SKM-1 (cell line): Measurements from ENCODE around the gene AOPEP.
"Not testable (repeated sequence)": the region's sequence is repeated elsewhere in the genome, so short reads cannot be mapped to it uniquely, and the experiment has no call there.

Source experiments
- DNase-seq: peaks from one replicate; lab custom pipeline; 2025; ENCODE audit not compliant: unreplicated experiment; lab: John Stamatoyannopoulos, UW

AOPEP gene

DNA sequence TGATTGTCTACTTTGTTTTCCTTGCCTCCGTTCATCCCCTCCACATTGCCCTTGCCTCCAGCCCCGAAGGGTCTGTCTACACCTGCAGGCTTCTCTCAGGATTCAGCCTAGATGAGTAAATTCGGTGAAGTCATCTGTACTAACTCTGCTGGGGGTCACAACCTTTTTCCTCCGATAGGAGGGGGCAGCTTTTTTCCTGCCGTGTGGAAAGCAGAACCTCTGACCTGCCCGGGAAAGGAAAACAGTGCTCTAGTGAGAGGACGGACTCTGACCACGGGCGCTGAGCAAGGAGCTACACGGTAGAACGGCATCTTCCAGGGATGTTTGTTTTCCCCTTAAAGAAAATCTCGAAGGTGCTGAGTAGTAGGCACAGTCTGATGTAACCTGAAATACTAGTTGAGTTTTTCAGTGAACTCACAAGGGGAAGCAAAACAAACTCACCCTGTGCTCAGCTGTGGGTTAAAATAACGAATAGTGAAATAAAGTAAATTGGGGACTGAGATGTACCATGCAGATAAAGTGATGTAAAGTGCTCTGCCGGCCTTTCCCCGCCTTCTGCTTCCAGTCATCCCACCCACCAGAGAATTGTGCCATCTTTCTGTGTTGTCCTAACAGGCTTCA is 281.8 kb downstream of the AOPEP start:
- no peak for DNase-seq

- no peak for DNase-seq
Observed at GRCh38 chr9:95009459-95009858, 283.0 kb downstream of the AOPEP start.

- no peak for DNase-seq
Observed at GRCh38 chr9:95010431-95010838, 283.9 kb downstream of the AOPEP start.

- no peak for DNase-seq
Observed at GRCh38 chr9:95012035-95012708, 285.7 kb downstream of the AOPEP start.

DNA sequence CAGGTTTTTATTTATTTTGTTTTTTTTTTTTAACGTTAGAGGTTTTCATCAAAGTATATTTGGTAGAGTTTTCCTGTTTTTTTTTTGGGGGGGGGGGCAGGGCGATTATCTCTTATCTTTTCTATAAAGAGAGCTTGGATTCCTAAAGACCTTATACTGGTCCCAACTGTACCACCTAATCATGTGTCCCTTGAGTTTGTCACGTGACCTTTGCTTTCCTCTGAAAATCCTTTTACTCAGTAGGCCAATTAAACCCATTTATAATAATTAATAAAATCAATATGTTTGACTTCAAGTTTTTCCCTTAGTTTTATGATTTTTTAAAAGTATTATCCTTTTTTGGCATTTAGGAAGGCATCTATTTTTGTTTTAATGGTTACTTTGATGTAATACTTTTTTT is 286.4 kb downstream of the AOPEP start:
- DNase-seq: no peak

DNA sequence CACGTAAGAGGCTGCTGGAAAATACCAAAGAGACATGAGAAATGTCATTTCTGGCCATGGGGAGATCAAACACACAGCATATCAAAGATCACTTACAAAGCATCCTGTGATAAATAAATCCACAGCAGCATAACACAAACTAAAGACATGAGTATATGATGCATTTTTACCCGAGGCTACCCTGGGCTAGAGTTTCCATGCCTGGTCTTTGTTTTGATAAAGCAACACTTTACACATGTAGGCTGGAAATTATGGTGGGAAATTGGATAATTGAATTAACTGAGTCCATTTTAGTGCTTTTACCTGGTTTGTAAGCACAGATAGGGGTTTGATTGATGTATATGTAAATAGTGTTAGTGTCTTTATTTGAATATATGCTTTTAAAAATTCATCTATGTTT is 288.4 kb downstream of the AOPEP start:
- no peak for DNase-seq

DNA sequence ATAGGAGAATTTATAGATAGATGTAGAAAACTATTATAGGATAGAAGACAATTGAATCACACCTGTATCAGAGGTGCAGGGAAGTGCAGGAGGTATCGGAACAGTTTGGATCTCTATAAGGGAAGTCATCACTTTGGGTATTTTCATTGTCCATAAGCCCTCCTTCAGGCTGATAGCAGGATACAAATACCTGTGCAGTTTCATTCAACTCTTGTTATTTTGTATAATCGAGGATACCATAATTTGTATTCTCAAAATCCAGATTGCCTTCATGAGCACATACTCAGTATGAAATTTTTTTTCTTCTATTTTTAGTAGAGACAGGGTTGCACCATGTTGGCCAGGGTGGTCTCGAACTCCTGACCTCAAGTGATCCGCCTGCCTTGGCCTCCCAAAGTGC is 289.1 kb downstream of the AOPEP start:
- DNase-seq: no peak

GRCh38 chr9:95017062-95017461 is 290.6 kb downstream of the AOPEP start:
- no peak for DNase-seq

DNA sequence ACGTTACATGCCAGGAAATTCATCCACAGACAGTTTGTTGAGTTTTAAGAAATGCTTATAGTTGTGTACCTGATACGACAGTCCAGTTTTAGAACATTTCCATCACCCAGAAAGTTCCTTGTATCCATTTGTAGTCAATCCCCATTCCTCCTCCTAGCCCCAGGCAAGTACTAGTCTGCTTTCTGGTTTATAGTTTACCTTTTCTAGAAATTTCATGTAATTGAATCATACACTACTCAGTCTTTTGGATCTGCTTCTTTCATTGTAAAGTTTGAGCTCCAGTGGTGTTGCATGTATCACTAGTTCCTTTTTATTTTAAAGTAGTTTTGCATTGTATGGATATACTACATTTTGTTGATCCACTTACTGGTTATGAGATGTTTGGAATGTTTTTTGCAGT is 291.2 kb downstream of the AOPEP start:
- DNase-seq: no peak

DNA sequence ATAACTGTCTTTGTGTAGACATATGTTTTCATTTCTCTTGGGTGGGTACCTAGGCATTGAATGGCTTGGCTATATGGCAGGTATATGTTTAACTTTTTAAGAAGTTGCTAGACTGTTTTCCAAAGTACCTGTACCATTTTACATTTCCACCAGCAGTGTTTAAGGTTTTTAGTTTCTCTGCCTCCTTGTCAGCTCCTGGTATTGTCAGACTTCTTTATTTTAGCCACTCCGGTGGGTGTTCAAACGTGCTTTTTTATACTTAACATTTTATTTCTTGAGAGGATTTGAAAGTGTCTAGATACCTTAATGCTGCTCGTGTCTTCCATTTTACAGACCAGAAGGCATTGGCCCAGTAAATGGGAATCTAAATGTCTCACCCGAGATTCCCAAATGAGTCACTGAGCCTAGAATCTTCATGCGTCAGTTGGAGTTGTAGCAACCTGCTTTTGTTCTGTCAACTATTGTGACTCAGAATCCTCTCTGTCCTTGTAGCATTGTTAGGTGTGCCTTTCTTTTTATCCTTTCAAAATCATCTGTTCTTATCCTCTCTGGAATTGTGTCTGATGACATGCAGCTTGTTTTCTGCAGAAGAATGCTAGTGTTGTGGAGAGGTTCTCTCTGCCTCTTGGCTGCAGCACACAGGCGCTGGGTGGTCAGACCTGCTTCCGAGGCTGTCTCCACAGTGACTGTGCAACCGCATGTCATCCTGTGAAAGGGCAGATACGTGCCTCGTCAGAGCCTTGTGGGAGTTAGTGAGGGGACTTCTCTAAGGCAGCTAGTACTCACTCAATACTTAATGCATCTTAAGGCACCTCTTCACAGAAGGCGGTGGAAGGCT is 291.8 kb downstream of the AOPEP start:
- DNase-seq: no peak

GRCh38 chr9:95020644-95021043 is 294.1 kb downstream of the AOPEP start:
- DNase-seq: not testable (repeated sequence)

DNA sequence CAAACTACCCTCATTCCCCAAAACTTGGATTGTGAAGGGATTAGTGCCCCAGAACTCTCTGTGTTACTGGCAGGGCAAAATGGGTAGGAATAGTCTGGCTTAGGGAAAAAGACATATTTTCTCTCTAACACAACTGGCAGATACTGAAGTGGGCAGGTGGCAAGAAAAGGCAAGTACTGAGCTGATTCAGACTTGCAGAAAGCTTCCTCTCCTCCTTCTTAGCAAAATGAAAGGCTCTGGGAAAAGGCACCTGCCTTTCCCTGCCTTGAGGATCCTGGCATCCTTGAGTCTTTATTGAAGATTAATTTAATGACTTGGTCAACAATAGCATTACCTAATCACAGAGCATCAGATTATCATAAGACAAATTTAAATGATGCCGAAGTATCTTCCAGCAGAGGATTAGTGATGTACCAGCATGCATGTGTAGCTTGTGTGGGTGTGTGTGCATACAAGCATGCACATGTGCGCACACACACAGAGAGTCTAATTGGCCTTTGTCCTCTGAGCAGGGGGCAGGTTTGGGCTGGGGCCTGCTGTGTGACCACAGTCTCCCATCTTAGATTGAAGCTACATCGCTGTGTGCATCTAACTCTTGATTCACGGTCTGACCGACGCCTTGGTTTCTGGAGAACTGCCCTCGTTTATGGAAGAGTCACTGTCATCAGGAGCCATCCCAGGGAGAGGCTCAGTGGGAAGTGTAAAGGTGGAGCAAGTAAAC is 294.8 kb downstream of the AOPEP start:
- no peak for DNase-seq

DNA sequence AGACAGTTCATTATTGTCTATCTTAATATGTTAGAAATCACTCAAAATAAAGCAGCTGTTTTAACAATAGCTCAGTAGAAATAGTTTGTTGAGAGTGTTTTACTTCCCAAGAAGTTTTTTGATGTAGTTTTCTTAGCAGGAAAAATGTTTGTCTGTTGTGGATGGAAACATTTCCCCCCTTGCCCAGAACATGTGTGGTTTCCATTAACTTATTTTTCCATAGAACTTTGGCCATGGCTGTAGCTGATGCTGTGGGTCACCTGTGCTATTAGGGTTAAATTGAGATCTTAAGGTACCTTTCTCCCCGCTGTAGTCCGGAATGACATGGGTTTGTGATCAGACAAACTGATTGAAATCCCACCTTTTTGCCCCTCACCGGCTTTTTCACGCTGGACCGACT is 296.2 kb downstream of the AOPEP start:
- DNase-seq: no peak

DNA sequence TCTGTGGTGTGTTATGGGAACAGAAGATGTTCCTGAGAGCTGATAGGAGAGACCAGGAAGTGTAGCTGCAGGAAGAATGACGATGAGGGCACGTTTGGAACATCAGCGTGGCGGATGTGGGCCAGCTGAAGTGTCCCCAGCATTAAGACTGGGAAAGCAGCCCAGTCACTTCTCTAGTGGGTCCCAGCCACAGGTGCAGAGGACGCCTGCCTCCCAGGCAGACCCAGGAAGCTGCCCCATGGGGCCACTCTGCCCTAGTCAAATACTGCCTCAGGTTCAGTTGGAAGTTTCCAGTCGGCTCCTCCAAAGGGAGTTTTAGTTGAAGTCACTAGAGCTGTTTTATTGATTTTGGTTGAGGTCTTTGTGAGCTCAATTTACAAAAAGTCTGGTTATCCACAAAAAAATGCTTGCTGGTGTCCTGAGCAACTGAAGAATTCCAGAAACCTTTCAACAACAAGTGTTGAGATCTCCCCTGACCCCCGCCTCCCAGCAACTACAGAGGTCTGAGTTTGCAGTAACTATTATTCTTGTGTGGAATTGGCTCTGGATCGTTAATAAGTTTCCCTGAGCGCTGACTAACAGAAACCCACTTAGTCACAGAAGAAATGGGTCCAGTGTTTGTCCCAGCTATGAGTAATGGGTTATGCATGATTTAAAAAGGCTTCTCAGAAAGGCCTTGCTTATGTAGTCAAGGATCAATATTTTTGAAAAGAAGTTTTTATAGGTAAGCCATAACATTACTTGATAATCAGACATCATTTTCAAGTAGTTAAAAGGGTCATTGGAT is 296.9 kb downstream of the AOPEP start:
- DNase-seq: no peak

DNA sequence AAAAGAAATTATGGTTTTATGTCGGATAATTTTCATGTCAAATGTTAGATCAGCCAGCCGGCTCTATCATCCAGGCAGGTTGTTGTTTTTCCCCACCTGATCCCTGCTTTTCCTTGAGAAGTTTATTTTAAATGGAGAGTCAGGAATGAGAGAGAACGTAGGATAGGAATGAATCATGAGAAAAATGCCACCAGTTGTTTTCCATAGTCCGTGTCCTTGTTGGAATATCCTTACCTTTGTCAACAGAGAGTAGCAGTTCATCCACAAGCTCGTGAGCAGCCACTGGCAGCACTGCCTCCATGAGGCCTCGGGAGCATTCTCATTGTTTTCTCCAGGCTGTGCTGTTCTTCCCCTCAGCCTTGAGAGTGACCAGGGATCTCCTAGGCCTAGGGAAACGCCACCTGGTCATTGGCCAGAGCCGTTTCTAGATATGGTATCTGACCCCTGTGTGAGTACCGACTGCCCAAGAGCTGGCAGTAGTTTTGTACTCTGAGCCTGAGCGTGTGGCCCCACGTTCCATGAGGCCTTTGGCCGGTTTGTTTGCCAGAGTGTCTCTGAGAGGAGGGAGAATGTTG is 297.7 kb downstream of the AOPEP start:
- DNase-seq: no peak

- DNase-seq: no peak
Observed at GRCh38 chr9:95025213-95026147, 299.0 kb downstream of the AOPEP start.

- no peak for DNase-seq
Observed at GRCh38 chr9:95026148-95026524, 299.6 kb downstream of the AOPEP start.

DNA sequence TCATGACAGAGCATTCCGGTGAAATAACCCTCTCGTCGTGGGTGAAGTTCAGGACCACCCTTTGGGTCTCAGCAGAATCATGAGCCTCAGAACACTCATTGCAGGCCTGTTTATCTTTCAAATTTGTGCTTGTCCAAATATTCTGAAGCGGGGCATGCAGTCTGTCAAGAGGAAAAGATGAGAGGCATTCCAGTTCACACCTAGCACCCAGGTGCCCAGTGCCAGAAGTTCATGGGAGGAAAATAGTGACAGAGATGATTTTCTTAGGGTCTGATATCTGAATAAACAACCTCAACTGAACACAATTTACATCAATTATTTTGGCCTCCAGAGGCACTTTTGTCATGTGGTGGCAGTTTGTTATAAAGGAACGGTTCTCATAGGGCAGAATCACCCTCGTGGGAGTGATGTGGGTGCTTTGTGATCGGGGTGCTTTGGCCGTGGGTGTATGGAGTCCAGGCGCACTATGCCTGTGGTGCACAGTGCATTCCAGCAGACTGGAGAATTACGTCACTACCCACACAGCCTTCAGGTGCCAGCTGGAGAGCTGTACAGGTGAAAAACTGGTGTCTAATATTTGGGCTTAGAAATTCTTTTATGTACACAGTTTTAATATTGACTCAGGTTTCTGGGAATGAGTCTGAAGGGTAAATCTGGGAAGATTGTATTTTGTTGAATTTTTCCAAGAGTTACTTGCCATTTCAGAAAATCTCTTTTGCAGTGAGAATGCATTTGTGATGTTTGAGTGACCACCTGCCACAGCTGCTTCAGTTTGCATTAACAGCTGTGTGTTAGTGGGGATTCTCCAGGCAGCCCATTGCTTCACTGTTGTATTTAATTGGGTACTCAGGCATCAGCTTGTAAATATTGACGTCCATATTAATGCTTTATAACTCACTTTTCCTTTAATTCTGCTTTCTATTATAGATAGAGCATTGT is 301.7 kb downstream of the AOPEP start:
- DNase-seq: no peak
